PC-3 (cell line): ENCODE results near the gene MADCAM1. TPM values are rescaled to one million over a fixed set of nuclear protein-coding genes. Genes with fewer than 3 reads are reported as not detected.
A peak's percentile ranks its signal among the peaks of the same experiment; 100 is the strongest.

ENCODE experiments used
- ATAC-seq: fragments of 200-7000 bp; cut with Tn5 transposase; 2 replicates; pipeline ENCODE4 v1.9.1; 2020; ENCODE audit warnings: mild to moderate bottlenecking, moderate library complexity
- BruUV-seq: library from RNA; stranded (reverse); fragments of 400-500 nt; replicated peaks from 2 replicates; lab custom pipeline; 2021; lab: Mats Ljungman, UMichigan
- CTCF ChIA-PET: fragments of 300-600 bp; sonication (Branson Sonifier 250); formaldehyde crosslinking; loops from one replicate; lab custom pipeline; 2022; ENCODE audit warnings: antibody characterized with exemption; lab: Charles Lee
- POLR2A ChIA-PET: fragments of 300-600 bp; sonication (Branson Sonifier 250); formaldehyde crosslinking; loops from one replicate; lab custom pipeline; 2022; ENCODE audit warnings: antibody characterized with exemption; ENCODE audit not compliant: unreplicated experiment; lab: Charles Lee
- DNase-seq: peaks from one replicate; pipeline ENCODE4 v3.0.0-alpha.2; 2015
- H2AFZ ChIP-seq: fragments of 300-600 bp; sonication (generic); 2 replicates; pipeline ENCODE4 v1.6.0; 2016; ENCODE audit warnings: antibody characterized with exemption, low read length
- H3F3A ChIP-seq: fragments of 300-600 bp; sonication (generic); one replicate; pipeline ENCODE4 v1.6.0; 2017; ENCODE audit warnings: antibody characterized with exemption, low read length, control low read depth, mild to moderate bottlenecking; ENCODE audit not compliant: unreplicated experiment
- H3K27ac ChIP-seq: fragments of 300-600 bp; sonication (generic); 2 replicates; pipeline ENCODE4 v1.5.1; 2016; ENCODE audit warnings: mild to moderate bottlenecking, low read length
- H3K27me3 ChIP-seq: fragments of 300-600 bp; sonication (generic); 2 replicates; pipeline ENCODE4 v1.6.1; 2016; ENCODE audit warnings: low read length, mixed read lengths
- H3K36me3 ChIP-seq: fragments of 300-600 bp; sonication (generic); 2 replicates; pipeline ENCODE4 v1.6.1; 2016; ENCODE audit warnings: low read depth, mixed run types, low read length, mixed read lengths
- H3K4me1 ChIP-seq: fragments of 300-600 bp; sonication (generic); 2 replicates; pipeline ENCODE4 v1.5.1; 2016; ENCODE audit warnings: low read length; ENCODE audit not compliant: insufficient read depth
- H3K4me2 ChIP-seq: fragments of 300-600 bp; sonication (generic); 2 replicates; pipeline ENCODE4 v1.6.0; 2016; ENCODE audit warnings: low read length
- H3K4me3 ChIP-seq: fragments of 300-600 bp; sonication (generic); 2 replicates; pipeline ENCODE4 v1.5.1; 2016; ENCODE audit warnings: mild to moderate bottlenecking, low read length, mixed read lengths
- H3K79me2 ChIP-seq: fragments of 300-600 bp; sonication (generic); 2 replicates; pipeline ENCODE4 v1.6.1; 2017; ENCODE audit warnings: low read length, mixed read lengths
- H3K9ac ChIP-seq: fragments of 300-600 bp; sonication (generic); 2 replicates; pipeline ENCODE4 v1.6.0; 2016; ENCODE audit warnings: mild to moderate bottlenecking, low read length
- H3K9me2 ChIP-seq: fragments of 300-600 bp; sonication (generic); replicated peaks from 2 replicates; pipeline ENCODE4 v1.6.1; 2016; ENCODE audit warnings: mixed run types, low read length, mixed read lengths
- H3K9me3 ChIP-seq: fragments of 300-600 bp; sonication (generic); 2 replicates; pipeline ENCODE4 v1.6.1; 2016; ENCODE audit warnings: low read length, mixed read lengths
- H4K20me1 ChIP-seq: fragments of 300-600 bp; sonication (generic); 2 replicates; pipeline ENCODE4 v1.6.1; 2016; ENCODE audit warnings: low read length, mixed read lengths
- EZH2 ChIP-seq: fragments of 300-600 bp; sonication (generic); IDR thresholded peaks from one replicate; pipeline ENCODE4 v1.6.1; 2017; ENCODE audit warnings: antibody characterized with exemption, mild to moderate bottlenecking, low read length; ENCODE audit not compliant: unreplicated experiment
- EZH2phosphoT487 ChIP-seq: fragments of 300-600 bp; sonication (generic); IDR thresholded peaks from 2 replicates; pipeline ENCODE4 v1.6.1; 2018; ENCODE audit warnings: mild to moderate bottlenecking, antibody characterized with exemption, low read length, borderline replicate concordance
- intact Hi-C: fragments of 100-400 bp; cut with micrococcal nuclease; formaldehyde crosslinking; loops from 2 replicates; pipeline ENCODE4 v1.9.0; 2023
- total RNA-seq: library from RNA; depleted of rRNA; stranded (reverse); fragments of >200 nt; gene quantifications from 2 replicates; pipeline ENCODE4 v1.2.3, GENCODE V29; 2014
- TF ChIP-seq, protein P1 (sequence below): fragments of 300-600 bp; sonication (generic); conservative IDR thresholded peaks from 2 replicates; pipeline ENCODE4 v1.5.1; 2017; ENCODE audit warnings: antibody characterized with exemption, low read depth, mild to moderate bottlenecking, low read length

The MADCAM1 gene
- total RNA-seq, 1 experiment from 2014 or later, result 0.11 TPM

DNA sequence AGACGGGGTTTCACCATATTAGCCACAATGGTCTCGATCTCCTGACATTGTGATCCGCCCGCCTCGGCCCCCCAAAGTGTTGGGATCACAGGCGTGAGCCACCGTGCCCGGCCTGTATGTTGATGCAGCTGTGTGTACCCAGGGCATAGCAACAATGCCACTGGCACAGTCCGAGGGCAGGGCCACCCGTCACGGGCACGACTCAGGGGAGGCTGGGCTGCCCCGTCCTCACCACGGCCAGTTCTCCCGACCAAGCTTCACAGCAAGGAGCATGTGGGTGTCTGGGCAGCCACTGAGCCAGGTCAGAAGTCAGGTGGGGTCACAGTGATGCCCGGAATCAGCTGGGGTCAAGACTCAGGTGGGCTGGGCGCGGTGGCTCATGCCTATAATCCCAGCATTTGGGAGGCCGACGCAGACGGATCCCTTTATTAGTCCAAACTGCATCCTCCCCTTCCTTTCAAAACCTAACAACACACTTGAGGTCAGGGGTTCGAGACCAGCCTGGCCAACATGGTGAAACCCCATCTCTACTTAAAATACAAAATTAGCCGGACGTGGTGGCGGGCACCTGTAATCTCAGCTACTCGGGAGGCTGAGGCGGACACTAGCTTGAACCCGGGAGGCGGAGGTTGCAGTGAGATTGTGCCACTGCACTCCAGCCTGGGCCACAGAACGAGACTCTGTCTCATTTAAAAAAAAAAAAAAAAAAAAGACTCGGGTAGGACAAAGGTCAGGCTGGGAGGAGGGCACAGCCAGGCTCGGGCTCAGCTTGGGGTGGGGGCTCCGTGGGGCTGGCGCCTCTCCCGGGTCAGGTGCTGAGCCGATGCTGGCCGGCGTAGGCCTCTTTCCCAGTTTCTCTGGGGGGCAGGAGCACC is 34.1 kb downstream of the MADCAM1 start:
- TSS peak; percentile 88 for BruUV-seq
- intact Hi-C loops, result no loop called here
- H3F3A ChIP-seq, result no peaks in the 10 kb centered on the region
- 0 out of 2 replicates have a peak overlapping the region, but pooled peaks have one; percentile 32 for H3K27ac ChIP-seq
- POLR2A ChIA-PET, result no interaction called here
- no peaks in the 10 kb centered on the region for H3K9me3 ChIP-seq
- H3K4me3 ChIP-seq, result peak overlapping the region; percentile 77
- peak overlapping the region; percentile 86 for H3K4me2 ChIP-seq
- H3K4me1 ChIP-seq, result peaks cover 19% of the 10 kb centered on the region
- no peaks in the 10 kb centered on the region for H3K27me3 ChIP-seq
- H3K79me2 ChIP-seq, result peaks cover 33% of the 10 kb centered on the region
- peaks cover 17% of the 10 kb centered on the region for H4K20me1 ChIP-seq
- no peaks in the 10 kb centered on the region for H3K9me2 ChIP-seq
- ATAC-seq (no peak), DNase-seq (no peak)
- H2AFZ ChIP-seq, result peak overlapping the region; percentile 89
- H3K36me3 ChIP-seq, result no peaks in the 10 kb centered on the region
- no peak for TF ChIP-seq EZH2phosphoT487
- TF ChIP-seq EZH2, result no peak
- TF ChIP-seq, protein P1, sequence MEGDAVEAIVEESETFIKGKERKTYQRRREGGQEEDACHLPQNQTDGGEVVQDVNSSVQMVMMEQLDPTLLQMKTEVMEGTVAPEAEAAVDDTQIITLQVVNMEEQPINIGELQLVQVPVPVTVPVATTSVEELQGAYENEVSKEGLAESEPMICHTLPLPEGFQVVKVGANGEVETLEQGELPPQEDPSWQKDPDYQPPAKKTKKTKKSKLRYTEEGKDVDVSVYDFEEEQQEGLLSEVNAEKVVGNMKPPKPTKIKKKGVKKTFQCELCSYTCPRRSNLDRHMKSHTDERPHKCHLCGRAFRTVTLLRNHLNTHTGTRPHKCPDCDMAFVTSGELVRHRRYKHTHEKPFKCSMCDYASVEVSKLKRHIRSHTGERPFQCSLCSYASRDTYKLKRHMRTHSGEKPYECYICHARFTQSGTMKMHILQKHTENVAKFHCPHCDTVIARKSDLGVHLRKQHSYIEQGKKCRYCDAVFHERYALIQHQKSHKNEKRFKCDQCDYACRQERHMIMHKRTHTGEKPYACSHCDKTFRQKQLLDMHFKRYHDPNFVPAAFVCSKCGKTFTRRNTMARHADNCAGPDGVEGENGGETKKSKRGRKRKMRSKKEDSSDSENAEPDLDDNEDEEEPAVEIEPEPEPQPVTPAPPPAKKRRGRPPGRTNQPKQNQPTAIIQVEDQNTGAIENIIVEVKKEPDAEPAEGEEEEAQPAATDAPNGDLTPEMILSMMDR, result no peak
- CTCF ChIA-PET, result no interaction called here
- peak overlapping the region; percentile 81 for H3K9ac ChIP-seq

DNA sequence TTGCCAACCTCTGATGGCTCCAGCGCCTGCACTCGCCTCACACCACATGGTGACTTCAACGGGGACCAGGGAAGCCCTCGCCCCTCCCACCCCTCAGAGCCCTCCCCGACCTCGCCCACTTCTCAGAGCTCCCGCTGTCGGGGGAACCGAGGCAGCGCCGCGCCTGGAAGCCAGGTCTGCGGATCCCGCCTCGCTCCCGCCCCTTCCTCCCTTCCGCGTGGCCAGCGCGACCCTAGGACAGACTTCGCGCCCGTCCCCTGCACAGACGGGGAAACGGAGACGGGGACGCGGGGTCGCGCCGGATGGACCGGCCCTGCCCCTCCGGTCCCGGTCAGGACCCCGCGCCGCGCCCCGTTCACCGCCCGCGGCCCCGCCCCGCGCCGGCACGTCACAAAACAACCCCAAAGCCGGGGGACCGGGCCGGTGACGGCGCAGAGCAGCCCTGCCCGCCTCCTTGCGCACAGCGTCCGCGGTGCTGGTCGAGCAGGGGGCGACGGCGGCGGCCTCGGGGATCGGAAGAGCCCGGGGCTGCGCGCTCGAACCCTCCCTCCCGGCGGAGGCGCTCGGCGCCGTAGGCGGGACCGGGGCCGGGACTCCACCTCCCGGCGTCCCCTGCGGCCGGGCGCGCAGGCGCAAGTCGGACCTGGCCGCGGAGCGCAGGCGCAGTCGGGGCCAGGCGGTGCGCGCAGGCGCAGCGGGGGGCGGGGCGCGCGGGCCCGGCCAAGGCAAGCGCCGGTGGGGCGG is 34.9 kb downstream of the MADCAM1 start:
- peaks cover 42% of the 10 kb centered on the region for H3K79me2 ChIP-seq
- peak overlapping the region; percentile 86 for H3K4me2 ChIP-seq
- peaks cover 20% of the 10 kb centered on the region for H4K20me1 ChIP-seq
- no peaks in the 10 kb centered on the region for H3K9me3 ChIP-seq
- peaks cover 22% of the 10 kb centered on the region for H3K4me1 ChIP-seq
- H3K36me3 ChIP-seq, result 0 out of 2 replicates have a peak, but pooled peaks cover 1% of the 10 kb centered on the region
- DNase-seq (peak; percentile 81), ATAC-seq (peak; percentile 54)
- TF ChIP-seq EZH2phosphoT487 (no peak), EZH2 (no peak)
- TF ChIP-seq, protein P1, result no peak
- ChIA-PET POLR2A (no interaction called here), CTCF (interaction anchor here (0.6 to 0.8 kb wide), 2 partner anchors 25 to 71 kb away, joined by 3 read pairs; no protein-coding TSS in a partner anchor)
- peak overlapping the region; percentile 77 for H3K4me3 ChIP-seq
- no peaks in the 10 kb centered on the region for H3F3A ChIP-seq
- H3K27me3 ChIP-seq, result no peaks in the 10 kb centered on the region
- H2AFZ ChIP-seq, result peak overlapping the region; percentile 89
- BruUV-seq, result no TSS peak
- intact Hi-C loops, result no loop called here
- peak overlapping the region; percentile 81 for H3K9ac ChIP-seq
- peak overlapping the region; percentile 32 for H3K27ac ChIP-seq
- no peaks in the 10 kb centered on the region for H3K9me2 ChIP-seq
